A549 (cell line): Measurements from ENCODE around the gene ADGRD1.

Experiments used
- CTCF ChIP-seq: fragments of >200 bp; sonication (Bioruptor Twin); formaldehyde crosslinking; IDR thresholded peaks from 3 replicates; pipeline ENCODE4 v1.5.1; 2016
- EP300 ChIP-seq, 2 experiments: fragments of >200 bp; sonication (Bioruptor Twin); formaldehyde crosslinking; IDR thresholded peaks; 2 replicates in 1 of 2; 3 replicates in 1 of 2; pipeline ENCODE4 v1.6.1; 2016 to 2017
- HOXA7 ChIP-seq: fragments of 250-450 bp; sonication (Bioruptor Pico); IDR thresholded peaks from 2 replicates; pipeline ENCODE4 v1.5.0; 2020; ENCODE audit warnings: mild to moderate bottlenecking, moderate library complexity
- NR3C1 ChIP-seq: fragments of >200 bp; sonication (Bioruptor Twin); formaldehyde crosslinking; IDR thresholded peaks from 3 replicates; pipeline ENCODE4 v1.6.1; 2017
- POLR2A ChIP-seq: IDR thresholded peaks from 2 replicates; pipeline ENCODE4 v1.6.1; 2012; ENCODE audit warnings: mild to moderate bottlenecking, low read length
- RAD21 ChIP-seq, 2 experiments: fragments of >200 bp in 1 of 2; sonication (Bioruptor Twin) in 1 of 2; formaldehyde crosslinking in 1 of 2; IDR thresholded peaks in 1 of 2; conservative IDR thresholded peaks in 1 of 2; 2 replicates in 1 of 2; 3 replicates in 1 of 2; pipeline ENCODE4 v1.6.1; 2012 to 2018; ENCODE audit warnings: inconsistent platforms in 1 of 2
- SREBF2 ChIP-seq: fragments of 450-650 bp; IDR thresholded peaks from 2 replicates; pipeline ENCODE4 v1.6.1; 2014; ENCODE audit warnings: mild to moderate bottlenecking, moderate library complexity
- TP53 ChIP-seq: fragments of 250-450 bp; sonication (Bioruptor Pico); IDR thresholded peaks from 2 replicates; pipeline ENCODE4 v1.5.0; 2021; ENCODE audit warnings: mild to moderate bottlenecking, moderate library complexity

DNA sequence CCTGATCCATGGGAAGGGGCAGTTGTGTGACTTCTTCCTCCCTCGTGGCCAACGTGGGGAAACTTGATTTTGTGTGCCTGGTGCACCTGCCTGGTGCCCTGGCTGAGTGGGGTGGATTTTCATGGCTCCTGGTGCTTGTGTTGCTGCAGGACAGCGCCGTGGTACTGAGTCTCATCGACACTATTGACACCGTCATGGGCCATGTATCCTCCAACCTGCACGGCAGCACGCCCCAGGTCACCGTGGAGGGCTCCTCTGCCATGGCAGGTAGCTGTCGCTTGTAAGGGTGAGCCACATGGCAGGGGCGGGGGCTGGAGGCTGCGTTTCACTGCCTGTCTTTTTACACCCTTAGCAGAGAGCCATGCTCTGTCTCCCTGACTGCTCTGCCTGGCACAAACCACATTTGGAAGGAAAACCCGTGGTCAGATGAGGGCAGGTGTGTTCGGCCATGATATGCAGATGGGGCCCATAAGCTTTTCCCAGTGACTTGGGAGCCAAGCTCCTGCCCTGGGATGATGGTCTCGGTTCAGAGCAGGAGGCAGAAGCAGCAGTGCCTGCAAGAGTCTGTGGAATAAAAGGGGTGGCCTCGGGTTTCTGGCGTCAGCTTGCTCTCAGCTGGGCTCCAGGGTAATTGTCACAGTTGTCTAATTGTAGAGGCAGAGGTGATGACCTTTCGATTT is 49.5 kb downstream of the ADGRD1 start:
- TF ChIP-seq RAD21 (conservative IDR thresholded peaks at IDR 0.05 in 1 of 2, IDR thresholded peaks at IDR 0.05 in 1 of 2): no peak
- TF ChIP-seq CTCF: no peak
- no peak for TF ChIP-seq EP300 (IDR thresholded peaks at IDR 0.05)
- no peak for TF ChIP-seq POLR2A
- TF ChIP-seq SREBF2: no peak
- TF ChIP-seq TP53 (CRISPR knock-in tag): no peak
- no peak for TF ChIP-seq NR3C1
- no peak for TF ChIP-seq HOXA7
